Femur (tissue), 1 donor: ENCODE data around the gene MCRIP2.
A peak's percentile ranks its signal among the peaks of the same experiment; 100 is the strongest.

Experiments used
- DNase-seq: peaks from one replicate; pipeline ENCODE4 v3.0.0-alpha.2; 2017

Gene MCRIP2

DNA sequence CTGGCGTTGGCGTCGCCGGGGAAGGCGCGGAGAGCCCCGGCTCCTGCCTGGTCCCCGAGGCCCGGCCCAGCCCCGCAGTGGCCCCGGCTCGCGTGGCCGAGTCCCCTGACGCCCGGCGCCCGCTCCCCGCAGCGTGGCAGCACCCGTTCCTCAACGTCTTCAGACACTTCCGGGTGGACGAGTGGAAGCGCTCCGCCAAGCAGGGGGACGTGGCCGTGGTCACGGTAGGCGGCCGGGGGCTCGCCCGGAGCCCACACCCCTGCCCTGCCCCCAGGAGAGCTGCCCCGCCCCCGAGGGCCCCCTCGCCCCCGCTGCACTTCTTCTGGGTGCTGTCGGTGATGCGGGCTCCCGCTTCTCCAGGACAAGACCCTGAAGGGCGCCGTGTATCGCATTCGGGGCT is 8.0 kb downstream of the MCRIP2 start:
- no peak for DNase-seq

DNA sequence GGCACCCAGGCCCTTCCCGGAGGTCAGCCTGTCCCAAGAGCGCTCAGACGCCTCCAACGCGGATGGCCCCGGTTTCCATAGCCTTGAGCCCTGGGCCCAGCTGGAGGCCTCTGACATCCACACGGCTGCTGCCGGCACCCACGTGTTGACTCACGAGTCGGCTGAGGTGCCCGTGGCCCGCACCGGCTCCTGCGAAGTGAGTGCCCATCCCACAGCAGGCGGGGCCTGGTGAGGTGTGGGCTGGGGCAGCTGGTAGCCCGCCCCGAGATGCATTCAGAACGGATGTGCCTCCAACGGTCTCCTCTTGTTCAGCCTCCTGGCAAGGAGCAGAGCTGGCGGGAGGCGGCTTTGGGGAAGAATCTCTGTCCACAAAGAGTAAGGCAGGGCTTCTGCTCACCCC is 10.2 kb downstream of the MCRIP2 start:
- no peak for DNase-seq

DNA sequence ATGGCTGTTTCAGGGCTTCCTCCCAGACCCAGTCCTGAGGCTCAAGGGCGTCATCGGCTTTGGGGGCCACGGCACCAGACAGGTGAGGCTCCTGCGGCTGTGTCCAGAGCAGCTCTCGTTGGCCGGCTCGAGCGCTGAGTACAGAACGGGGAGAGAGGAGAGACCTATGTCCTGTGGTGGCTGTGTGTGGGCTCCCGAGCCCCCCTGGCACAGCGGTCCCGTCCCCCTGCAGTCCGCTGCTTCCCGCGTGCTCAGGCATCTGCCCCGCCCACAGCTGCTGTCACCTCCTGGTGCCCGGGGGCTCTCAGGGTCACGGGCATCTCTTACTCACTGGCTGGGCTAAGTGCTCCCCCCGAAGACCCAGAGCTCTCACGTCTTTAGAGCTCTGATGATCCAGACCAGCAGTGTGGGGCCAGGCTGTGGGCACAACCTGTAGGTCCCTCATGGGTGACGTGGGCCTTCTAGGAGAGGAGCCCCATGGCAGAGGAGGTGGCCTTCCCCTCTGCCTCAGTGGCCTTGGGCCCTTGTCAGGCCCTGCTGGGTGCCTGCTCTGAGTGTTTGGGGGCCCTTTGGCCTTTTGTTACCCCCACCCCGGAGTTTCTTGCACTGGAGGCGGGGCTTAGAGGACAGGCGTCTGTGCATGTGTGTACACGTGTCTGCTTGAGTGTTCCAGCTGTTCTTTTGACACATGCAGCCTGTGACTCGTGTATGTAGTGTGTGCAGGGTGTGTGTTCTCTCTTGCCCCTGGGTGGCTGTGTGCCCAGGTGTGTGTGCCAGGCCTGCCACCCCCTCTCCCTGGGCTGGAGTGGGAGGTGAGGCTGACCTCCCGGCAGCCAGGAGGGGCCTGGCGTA is 11.1 kb downstream of the MCRIP2 start:
- no peak for DNase-seq

DNA sequence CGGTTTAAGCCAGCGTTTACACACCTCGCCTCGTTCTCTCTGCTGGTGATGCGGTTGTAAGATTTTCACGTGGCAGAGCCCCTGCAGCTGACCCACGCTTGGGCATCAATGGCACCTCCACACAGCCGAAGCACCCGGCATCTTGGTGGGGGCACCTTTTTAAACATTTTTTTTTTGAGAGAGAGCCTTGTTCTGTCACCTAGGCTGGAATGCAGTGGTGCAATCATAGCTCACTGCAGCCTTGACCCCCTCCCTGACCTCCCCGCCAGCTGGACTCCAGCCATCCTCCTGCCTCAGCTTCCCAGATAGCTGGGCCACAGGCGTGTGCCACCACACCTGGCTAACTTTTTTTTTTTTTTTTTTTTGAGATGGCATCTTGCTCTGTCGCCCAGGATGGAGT is 12.4 kb downstream of the MCRIP2 start:
- DNase-seq = no peak

DNA sequence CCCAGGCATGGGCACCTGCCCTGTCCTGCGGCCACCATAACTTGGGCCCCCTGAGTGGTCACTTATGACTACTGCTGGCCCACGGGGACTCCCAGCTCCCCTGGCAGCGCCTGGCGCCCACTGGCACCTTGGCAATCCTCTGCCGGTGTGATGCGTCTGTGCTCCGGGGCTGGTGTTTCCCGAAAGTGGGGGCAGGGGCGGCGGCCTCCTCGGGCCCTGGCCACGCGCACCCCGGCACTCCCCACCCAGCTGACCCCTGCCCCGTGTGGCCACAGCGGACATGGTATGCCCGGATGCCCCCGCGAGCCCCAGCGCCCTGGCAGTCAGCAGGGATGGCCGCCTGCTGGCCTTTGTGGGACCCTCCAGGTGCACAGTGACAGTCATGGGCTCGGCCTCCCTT is 15.9 kb downstream of the MCRIP2 start:
- DNase-seq = no peak

DNA sequence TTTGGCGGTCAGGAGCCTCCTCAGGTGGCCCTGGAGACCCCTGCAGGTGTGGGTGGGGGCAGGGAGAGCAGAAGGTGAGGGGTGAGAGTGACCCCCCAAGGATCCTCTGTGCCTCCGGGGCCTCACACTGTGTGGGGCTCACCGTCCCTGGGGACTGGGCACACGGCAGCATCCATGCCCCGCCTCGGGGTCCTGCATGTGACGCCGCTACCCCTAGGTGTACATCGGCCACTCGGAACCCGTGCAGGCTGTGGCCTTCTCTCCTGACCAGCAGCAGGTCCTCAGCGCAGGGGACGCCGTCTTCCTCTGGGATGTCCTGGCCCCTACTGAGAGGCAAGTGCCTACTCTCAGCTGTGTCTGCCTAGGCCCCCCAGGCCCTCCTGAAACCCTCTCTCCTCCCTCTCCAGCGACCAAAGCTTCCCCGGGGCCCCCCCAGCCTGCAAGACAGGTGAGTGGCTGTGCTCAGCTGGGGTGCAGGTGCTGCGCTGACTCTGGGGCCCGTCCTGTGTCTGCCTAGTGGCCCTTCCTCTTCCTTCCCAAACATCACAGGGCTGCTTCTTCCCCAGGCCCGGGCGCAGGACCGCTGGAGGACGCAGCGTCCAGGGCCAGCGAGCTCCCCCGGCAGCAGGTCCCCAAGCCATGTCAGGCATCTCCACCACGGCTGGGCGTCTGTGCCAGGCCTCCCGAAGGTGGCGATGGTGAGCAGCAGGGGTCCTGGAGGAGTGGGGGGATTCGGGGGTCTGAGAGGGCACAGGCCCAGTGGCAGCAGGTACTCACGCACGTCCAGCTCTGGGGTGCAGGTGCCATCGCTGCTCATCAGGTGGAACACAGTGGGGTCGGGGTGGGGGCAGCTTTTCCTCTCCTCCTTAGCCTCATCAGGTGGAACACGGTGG is 17.3 kb downstream of the MCRIP2 start:
- DNase-seq = no peak

DNA sequence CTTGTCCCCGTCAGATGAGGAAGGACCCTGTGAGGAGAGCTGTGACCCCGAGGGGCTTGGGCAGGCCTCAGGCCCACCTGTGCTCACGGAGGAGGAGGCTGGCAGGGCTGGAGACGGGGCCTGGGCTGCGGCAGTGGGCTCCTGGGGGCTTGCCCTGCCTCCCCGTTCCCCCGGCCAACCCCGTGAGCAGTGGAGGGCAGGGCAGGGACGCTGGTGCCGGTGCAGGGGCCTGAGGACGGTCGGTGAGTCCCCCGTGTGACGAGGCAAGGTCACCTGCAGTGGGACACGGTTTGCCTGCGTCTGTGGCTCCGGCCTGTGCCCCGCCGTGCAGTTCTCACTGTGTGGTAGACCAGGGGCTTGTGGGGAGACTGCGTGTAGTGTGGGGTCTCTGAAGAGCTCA is 18.0 kb downstream of the MCRIP2 start:
- DNase-seq = no peak

DNA sequence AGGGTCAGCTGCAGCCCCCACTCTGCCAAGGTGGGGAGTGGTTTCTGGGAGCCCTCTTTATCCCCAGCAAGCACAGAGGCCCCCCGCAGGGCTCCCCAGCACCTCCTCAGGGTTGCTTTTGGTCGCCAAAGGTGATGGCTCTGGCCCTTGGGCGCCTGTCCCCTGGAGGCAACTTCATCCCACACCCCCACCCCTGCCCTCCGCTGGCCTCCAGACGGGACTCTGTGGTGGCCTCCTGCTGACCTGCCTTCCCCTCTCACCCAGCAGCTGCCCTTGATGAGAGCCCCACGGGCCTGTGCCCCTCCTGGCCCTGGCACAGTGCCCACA is 18.5 kb downstream of the MCRIP2 start:
- no peak for DNase-seq

DNA sequence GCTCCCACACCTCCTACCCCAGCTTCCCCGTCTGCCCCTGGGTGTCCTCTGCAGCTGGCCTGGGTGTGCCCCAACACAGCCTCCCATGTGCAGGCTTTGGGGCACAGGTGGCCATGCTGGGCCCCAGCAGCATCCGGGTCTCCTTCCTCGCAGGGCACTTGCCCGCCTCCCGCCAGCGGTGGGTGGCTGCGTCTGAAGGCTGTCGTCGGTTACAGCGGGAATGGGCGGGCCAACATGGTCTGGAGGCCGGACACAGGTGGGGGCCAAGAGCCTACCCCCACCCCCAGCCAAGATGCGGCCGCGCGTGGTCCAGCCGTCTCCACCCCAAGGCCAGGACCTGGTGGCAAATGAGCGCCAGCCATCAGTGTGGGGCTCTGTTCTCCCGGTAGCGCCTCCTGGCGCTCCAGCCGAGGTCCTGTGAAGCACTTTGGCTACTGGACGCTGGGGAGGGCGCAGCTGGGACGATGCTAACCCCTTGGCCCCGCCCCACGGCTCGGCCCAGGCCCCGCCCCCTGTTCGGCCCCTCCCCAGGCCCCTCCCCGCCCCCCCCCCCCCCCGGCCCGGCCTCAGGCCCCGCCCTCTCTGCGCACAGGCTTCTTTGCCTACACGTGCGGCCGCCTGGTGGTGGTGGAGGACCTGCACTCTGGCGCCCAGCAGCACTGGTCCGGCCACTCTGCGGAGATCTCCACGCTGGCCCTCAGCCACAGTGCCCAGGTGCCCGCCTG is 19.0 kb downstream of the MCRIP2 start:
- DNase-seq = peak; percentile 90

DNA sequence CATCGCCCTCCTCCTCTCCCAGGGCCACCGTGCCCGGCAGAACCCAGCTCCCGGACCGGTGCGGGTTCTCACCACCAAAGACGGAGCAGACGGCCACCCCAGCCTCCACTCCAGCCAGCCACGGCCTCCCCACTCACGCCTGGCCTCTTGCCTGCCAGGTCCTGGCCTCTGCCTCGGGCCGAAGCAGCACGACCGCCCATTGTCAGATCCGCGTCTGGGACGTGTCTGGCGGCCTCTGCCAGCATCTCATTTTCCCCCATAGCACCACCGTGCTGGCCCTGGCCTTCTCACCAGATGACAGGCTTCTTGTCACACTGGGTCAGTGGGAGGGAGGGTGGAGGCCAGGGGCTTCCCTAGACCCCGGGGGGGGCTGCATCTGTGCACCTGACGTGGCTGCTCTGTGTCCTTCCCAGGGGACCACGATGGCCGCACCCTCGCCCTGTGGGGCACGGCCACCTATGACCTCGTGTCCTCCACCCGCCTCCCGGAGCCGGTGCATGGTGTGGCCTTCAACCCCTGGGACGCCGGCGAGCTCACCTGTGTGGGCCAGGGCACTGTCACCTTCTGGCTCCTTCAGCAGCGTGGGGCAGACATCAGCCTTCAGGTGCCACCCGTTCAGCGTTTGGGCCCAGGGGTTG is 19.7 kb downstream of the MCRIP2 start:
- no peak for DNase-seq

DNA sequence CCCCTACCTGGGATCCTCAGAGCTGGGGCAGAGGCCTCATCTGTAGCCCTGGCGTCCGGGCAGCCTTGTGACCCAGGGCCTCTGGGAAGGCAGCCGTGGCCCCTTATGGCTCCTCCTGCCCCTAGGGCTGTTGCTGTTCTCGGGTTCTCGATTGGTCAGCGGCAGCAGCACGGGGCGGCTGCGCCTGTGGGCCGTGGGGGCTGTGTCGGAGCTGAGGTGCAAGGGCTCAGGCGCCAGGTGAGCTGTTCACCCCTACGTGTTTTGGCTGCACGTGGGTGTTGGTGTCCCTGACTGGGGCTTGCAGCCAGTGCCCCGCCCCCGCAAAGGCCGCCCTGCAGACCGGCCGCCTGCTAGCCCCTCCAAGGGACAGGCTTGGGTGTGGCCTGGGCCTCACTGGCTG is 20.5 kb downstream of the MCRIP2 start:
- no peak for DNase-seq

DNA sequence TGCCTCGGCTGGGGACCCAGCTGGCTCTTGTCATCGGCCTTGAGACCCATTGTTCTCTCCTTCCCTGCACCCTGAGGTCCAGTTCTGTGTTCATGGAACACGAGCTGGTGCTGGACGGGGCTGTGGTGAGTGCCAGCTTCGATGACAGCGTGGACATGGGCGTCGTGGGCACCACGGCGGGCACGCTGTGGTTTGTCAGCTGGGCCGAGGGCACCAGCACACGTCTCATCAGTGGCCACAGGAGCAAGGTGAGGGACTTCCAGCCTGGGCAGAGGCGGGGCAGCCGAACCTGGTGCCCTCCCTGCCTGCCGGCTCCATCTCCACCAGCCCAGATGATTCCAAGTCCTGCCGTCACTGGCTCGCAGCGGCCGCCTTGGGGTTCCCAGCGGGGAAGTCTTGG is 21.0 kb downstream of the MCRIP2 start:
- DNase-seq = no peak

DNA sequence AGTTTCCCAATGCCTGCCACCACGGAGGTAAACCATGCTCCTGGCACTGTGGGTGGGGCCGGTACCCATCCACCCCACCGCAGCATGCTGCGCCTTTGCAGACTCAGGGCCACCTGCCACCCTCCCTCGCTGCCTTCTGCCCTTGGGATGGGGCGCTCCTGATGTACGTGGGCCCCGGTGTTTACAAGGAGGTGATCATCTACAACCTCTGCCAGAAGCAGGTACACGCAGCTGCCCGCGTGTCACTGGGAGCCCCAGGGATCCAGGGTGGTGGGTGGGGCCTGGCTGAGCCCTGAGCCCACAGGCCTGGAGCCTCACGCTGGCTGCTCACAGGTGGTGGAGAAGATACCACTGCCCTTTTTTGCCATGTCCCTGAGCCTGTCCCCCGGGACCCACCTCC is 24.9 kb downstream of the MCRIP2 start:
- no peak for DNase-seq

DNA sequence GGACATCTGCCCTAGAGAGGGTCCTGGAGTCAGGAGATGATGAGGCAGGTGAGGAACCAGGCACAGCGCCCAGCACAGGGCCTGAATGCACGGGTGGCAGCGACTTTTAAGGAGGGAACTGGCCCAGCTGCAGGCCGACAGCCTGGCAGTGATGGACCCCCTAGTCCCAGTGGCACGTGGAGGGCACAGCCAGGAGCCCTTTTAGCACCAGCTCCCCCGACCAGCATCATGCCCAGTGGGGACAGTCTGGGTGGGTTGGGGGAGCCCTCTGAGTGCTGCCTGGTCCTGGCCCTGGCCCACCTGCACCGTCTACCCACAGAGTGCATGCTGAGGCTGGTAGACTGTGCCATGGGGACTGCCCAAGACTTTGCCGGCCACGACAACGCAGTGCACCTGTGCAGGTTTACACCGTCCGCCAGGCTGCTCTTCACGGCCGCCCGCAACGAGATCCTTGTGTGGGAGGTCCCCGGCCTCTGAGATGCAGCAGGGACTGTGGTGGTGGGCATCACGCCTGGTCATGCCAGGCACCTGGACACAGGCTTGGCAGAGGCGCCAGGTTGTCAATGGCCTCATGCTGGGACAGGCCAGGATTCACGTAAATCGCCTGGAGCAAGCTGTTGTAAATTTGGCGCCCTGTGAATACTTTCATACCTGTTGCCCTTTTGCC is 25.6 kb downstream of the MCRIP2 start:
- no peak for DNase-seq

DNA sequence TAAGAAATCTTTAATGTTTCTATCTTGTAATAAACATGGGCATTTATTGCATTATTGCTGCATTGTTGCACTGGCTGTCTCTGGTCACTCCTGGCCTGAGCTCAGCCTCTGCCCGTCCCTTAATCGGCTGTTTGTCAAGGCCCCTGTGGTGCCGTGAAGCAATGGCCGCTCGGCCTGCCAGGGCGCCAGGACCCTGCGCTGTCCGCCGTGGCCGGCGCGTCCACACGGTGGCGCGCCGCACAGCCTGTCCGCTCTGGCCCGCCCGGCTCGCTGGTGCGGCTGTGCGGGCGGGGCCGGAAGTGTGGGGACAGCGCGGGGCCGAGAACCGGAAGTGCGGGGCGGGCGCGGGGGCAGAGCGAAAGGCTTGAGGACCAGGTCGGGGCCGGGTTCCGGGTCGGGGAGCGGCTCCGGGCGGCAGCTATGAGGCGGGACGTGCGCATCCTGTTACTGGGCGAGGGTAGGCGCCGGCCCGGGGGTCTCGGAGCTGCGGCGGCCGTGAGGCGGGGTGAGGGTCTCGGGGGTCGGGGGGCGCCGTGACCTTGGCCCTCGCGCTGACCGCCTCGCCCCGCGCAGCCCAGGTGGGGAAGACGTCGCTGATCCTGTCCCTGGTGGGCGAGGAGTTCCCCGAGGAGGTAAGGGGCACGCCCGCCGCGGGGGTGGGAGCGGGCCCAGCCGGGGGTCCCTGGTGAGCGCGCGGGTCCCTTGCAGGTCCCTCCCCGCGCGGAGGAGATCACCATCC is 26.3 kb downstream of the MCRIP2 start, which contains the start of gene RHOT2:
Gene RHOT2, plus strand, starts transcription at position 353 of the 739 bp plus-strand sequence. Its CDS starts 68 bp downstream, at position 421.
- DNase-seq = peak; percentile 96

DNA sequence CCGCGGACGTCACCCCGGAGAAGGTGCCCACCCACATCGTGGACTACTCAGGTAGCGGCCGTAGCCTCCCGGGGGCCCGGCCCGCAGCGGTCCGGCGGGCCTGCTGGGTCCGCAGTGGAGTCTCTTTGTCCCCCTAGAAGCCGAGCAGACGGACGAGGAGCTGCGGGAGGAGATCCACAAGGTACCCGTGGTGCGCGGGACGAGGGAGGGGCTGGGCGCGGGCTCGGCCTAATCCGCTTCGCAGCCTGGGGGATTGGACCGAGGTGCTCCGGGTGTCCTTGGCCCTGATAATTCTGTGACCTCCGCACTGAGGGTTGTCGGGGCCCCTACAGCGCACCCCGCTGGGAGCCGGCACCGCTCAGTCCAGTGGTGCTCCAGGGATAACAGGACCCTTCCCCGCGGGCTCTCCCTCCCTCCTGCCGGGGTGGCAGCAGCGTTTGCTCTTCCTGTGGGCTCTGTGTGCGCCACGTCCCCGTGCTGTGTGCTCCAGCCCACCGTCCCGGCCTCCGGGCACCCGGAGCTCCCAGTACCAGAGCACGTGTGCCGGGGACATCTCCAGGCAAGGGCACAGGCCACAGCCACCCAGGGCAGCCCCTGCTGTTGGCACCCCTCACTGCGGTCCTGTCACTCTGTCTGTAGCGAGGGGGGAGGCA is 27.0 kb downstream of the MCRIP2 start:
- DNase-seq = no peak

DNA sequence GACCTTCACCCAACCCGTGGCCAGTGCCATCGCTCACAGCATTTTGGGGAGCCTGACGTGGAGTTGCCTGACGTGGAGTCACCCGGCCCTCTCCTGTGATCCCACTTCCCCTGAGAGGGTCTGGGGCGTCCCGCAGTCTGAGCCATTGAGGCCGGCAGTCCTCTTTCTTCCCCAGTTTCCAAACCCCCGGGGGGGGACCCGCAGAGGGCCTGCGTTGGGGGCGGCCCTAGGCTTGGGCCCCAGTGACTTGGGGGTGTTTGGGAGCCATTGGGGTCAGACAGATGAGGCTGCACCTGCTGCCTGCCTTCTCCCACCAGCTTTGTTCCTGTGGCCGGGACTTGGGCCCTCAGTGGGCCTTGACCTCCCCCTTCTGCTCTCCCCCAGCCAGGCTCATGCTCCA is 28.0 kb downstream of the MCRIP2 start:
- no peak for DNase-seq

DNA sequence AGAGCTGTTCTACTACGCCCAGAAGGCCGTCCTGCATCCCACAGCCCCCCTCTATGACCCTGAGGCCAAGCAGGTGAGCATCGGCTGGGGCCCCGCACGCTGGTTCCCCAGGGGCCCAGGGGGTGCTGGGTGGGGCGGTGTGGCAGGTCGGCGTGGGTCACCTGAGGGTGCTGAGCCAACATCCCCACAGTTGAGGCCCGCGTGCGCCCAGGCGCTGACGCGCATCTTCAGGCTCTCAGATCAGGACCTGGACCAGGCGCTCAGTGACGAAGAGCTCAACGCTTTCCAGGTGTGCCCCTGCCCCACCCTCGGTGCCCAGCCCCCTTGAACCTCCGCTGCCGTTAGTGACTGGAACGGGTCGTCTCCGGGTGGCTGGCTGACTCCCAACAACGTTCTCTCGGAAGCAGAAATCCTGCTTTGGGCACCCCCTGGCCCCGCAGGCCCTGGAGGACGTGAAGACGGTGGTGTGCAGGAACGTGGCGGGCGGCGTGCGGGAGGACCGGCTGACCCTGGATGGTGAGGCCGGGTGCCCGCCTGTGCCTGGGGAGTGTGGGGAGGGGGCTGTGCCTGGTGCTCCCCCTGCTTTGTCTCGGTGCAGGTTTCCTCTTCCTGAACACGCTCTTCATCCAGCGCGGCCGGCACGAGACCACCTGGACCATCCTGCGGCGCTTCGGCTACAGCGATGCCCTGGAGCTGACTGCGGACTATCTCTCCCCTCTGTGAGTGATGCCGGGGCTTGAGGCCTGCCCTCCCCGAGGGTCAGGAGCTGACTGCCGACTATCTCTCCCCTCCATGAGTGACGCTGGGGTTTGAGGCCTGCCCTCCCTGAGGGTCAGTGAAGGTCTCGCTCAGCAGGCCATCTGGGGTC is 29.1 kb downstream of the MCRIP2 start:
- no peak for DNase-seq

DNA sequence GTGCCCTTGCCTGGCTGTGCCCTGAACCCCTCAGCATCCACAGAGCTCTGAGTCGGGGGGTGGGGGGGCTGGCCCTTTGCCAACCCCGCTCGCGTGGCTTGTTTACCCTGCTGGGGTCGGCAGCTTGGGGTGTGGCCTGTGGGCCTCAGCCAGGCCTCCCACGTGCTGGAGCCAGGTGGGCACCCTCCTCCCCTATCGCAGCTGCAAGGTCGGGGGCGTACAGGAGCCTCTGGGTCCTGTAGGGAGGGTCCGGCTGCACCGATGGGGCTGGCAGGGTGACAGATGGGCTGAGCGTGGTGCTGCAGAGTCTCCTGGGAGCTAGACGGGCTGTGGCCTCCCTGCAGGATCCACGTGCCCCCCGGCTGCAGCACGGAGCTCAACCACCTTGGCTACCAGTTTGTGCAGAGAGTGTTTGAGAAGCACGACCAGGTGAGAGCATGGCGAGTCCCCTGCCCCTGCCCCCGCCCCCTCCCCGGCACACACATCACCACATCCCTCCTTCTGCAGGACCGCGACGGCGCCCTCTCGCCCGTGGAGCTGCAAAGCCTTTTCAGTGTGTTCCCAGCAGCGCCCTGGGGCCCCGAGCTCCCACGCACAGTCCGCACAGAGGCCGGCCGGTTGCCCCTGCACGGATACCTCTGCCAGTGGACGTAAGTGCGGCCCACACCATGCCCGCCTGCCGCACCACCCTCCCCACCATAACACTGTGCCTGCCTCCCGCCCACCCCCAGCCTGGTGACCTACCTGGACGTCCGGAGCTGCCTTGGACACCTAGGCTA is 29.9 kb downstream of the MCRIP2 start:
- DNase-seq = no peak
